ENCODE measurements around the gene HPSE2.

The HPSE2 gene

DNA sequence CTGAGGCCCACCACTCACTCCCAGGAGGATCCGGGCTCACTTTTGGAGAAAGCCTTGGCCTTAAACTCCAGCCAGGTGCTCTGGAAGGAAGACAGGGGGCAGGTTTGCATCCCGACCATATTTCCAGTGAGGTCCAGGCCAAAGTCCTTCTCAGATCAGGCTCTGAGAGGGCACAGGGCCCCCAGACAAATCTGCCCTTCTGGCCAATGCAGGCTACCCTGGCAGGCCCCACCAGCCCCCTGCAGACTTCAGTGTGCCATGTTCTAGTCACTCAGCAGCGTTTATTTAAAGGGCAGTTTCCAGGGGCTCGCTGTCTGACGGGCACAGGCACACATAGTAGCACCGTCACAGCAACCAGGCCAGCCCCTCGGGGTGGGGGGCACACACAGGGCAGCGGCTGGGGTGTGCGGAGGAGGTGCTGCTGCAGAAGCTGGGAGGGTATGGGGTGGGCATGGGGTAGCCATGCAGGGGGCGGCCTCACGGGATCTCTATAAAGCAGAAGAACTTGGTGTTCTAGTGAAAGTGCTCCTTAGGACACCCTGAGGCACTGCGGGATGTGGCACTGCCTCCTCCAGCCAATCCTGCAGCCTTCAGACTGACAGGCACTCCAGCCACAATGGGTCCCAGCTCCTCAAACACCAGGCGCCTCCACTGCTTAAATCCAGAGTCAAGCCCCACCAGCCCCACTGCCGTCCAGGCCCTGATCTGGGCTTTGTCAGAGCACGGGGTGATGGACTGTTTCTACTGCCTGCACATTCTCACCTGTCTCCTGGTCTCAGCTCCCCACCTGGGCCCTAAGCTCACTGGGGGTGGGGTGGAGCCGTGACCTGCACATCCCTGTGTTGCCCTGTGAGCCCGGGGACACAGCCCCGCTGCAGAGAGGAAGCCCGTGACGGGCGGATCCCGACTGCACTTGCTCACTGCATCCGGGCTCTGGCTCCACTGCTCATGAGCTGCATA, 811.1 kb downstream of the HPSE2 start:
- no peaks in the 10 kb centered on the region for H3K4me1 ChIP-seq (ENCODE audit: control insufficient read depth, insufficient read depth, low read length, poor library complexity, severe bottlenecking)
- WGBS, 2 experiments (ENCODE audit: insufficient coverage in 2 of 2) = 94 to 95% methylated on average over 17 to 23 of the region's 23 CpGs
- no peak overlapping the region for H3K27ac ChIP-seq (ENCODE audit: low read depth, low read length, severe bottlenecking)
- peaks cover 32% of the 10 kb centered on the region for H3K36me3 ChIP-seq (ENCODE audit: control insufficient read depth, insufficient read depth, low read length)
- H3K9me3 ChIP-seq (ENCODE audit: control insufficient read depth, low read length) = no peaks in the 10 kb centered on the region
- H3K4me3 ChIP-seq (ENCODE audit: extremely low read depth, insufficient read depth, low read length, poor library complexity, severe bottlenecking) = no peak overlapping the region

DNA sequence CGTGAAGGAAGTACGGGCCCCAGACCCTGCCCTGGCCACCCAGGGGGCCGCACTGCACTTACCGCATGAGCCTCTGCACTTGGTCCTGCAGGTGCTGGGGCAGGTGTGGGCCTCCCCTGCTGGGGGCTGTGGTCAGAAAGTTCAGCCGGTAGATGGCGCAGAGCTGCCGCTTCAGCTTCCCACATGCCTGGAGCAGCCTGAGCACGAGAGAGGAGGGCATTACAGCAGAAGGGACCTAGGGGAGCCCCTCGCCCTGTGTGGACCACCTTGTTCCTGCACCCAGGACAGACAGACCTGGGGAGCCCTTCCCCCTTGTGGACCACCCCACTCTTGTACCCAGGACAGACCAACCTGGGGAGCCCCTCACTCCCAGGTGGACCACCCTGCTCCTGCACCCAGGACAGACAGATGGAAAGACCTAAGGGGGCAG, 811.9 kb downstream of the HPSE2 start:
- Histone ChIP-seq H3K36me3 (ENCODE audit: control insufficient read depth, insufficient read depth, low read length) (peaks cover 29% of the 10 kb centered on the region), H3K27ac (ENCODE audit: low read depth, low read length, severe bottlenecking) (no peak overlapping the region), H3K9me3 (ENCODE audit: control insufficient read depth, low read length) (no peaks in the 10 kb centered on the region), H3K4me3 (ENCODE audit: extremely low read depth, insufficient read depth, low read length, poor library complexity, severe bottlenecking) (no peak overlapping the region), H3K4me1 (ENCODE audit: control insufficient read depth, insufficient read depth, low read length, poor library complexity, severe bottlenecking) (no peaks in the 10 kb centered on the region)
- WGBS, 2 experiments (ENCODE audit: insufficient coverage in 2 of 2) = 76 to 77% methylated on average over 9 of the region's 9 CpGs

DNA sequence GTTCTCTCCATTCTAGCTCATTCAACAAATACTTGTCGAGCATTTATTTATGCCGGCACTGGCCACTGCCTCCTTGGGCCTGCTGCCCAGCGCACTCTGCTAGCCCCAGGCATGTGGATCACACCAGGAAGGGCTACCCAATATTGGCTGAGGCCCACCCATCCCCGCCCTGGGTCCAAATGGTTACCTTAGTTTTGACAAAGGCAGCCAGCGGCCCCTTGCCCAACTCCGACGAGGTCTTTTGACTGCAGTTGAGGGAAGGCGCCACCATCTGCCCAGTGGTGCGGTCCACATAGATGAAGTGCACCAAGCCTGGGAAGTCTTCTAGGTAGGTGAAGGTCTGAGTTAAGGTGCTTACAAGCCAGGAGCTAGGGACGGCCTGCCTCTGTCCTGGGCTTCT, 813.5 kb downstream of the HPSE2 start:
- Histone ChIP-seq H3K4me3 (ENCODE audit: extremely low read depth, insufficient read depth, low read length, poor library complexity, severe bottlenecking) (no peak overlapping the region), H3K4me1 (ENCODE audit: control insufficient read depth, insufficient read depth, low read length, poor library complexity, severe bottlenecking) (no peaks in the 10 kb centered on the region), H3K36me3 (ENCODE audit: control insufficient read depth, insufficient read depth, low read length) (peaks cover 21% of the 10 kb centered on the region), H3K27ac (ENCODE audit: low read depth, low read length, severe bottlenecking) (no peak overlapping the region), H3K9me3 (ENCODE audit: control insufficient read depth, low read length) (no peaks in the 10 kb centered on the region)
- 94 to 96% methylated on average over 7 to 9 of the region's 10 CpGs for WGBS, 2 experiments (ENCODE audit: insufficient coverage in 2 of 2)

DNA sequence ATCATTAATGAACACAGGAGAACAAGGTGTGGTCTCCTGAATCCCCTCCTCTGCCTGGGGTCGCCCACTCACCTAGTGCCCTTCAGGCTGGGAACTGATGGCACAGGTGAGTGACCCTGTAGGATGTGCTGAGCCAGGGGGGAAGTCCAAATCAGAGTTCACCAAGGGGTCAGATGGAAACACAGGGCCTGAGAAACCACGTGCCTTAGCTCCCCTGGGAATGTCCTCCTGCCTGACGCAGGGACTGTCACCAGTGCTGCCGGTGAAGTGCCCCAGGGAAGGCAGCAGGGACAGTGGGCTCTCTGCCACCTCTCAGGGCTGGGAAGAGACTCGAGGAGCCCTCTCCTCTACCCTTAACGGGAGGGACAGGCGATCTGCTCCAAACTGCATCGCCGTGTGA, 814.9 kb downstream of the HPSE2 start:
- Histone ChIP-seq H3K9me3 (ENCODE audit: control insufficient read depth, low read length) (no peaks in the 10 kb centered on the region), H3K36me3 (ENCODE audit: control insufficient read depth, insufficient read depth, low read length) (peaks cover 22% of the 10 kb centered on the region), H3K27ac (ENCODE audit: low read depth, low read length, severe bottlenecking) (no peak overlapping the region), H3K4me1 (ENCODE audit: control insufficient read depth, insufficient read depth, low read length, poor library complexity, severe bottlenecking) (peaks cover 1% of the 10 kb centered on the region), H3K4me3 (ENCODE audit: extremely low read depth, insufficient read depth, low read length, poor library complexity, severe bottlenecking) (no peak overlapping the region)
- 95% methylated on average over 8 to 9 of the region's 9 CpGs for WGBS, 2 experiments (ENCODE audit: insufficient coverage in 2 of 2)

DNA sequence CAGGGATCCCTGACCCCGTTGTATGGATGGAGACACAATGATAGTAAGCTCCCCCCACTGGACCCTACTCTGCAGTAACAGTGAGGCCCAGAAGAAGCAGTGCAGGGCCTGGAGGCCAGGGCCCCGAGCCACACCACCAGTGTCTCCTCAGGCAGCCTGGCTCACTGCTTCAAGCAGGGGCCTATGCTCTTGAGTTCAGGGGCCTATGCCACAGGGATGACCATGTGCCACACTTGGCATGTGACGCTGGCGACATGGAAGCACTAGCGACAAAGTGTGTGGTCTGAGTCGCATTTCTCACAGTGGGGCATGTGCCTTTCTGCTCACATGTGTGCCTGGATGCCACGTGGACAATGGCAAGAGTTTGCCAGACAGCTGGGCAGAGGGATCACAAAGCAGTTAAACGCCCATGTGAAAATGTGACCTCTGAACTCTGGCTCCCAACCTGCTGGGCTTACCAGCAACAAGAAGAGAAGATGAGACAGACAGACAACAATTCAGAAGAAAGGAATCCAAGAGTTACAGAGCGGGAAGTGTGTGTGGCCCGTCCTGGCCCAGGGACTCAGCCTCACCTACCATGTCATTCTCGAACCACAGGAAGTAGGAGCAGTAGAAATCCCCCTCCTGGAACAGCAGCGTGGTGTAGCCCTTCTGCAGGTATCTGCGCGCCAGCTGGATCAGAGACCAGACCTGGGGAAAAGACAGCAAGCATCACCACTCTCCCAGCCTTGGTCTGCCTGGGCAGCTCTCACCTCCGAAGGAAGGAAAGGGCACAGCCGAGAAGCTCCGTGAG, 816.0 kb downstream of the HPSE2 start:
- Histone ChIP-seq H3K4me1 (ENCODE audit: control insufficient read depth, insufficient read depth, low read length, poor library complexity, severe bottlenecking) (peaks cover 8% of the 10 kb centered on the region), H3K27ac (ENCODE audit: low read depth, low read length, severe bottlenecking) (no peak overlapping the region), H3K9me3 (ENCODE audit: control insufficient read depth, low read length) (no peaks in the 10 kb centered on the region), H3K36me3 (ENCODE audit: control insufficient read depth, insufficient read depth, low read length) (peaks cover 22% of the 10 kb centered on the region), H3K4me3 (ENCODE audit: extremely low read depth, insufficient read depth, low read length, poor library complexity, severe bottlenecking) (no peak overlapping the region)
- 95 to 96% methylated on average over 15 to 16 of the region's 17 CpGs for WGBS, 2 experiments (ENCODE audit: insufficient coverage in 2 of 2)

DNA sequence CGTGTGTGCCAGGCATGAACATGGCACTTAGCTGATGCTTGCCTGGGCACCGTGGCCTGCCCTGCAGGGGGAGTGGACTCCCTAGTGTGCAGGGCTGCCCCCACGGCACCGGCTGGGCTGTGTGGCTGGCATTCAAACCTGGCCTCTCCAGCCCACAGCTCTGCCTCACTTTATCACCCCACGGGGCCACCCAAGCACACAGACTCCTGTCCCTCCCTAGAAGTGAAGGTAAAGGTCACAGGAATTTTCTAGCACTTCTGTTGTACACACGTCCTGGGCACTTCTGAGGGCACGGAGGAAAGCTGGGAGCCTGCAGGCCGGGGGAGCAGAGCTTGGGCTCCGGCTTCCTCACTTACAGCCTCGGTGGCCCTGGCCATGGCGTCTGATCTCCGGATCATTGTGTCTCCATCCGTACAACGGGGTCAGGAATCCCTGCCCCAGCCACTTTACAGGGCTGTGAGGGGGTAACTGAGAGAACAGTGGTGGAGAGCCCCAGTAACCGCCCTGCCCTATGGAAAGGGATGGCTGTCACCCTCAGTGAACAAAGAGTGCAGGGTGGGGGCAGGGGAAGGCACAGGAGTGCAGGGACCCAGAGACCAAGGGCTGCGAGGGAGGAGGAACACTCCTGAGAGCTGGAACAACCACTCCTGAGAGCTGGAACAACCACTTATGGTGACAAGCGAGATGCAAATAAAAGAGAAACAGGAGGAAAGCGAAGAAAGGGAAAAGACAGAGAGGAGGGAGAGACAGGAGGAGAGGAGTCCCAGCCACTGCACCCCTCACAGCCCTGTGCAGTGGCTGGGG, 816.8 kb downstream of the HPSE2 start:
- H3K4me1 ChIP-seq (ENCODE audit: control insufficient read depth, insufficient read depth, low read length, poor library complexity, severe bottlenecking) = peaks cover 15% of the 10 kb centered on the region
- 92 to 94% methylated on average over 14 to 18 of the region's 18 CpGs for WGBS, 2 experiments (ENCODE audit: insufficient coverage in 2 of 2)
- H3K4me3 ChIP-seq (ENCODE audit: extremely low read depth, insufficient read depth, low read length, poor library complexity, severe bottlenecking) = no peak overlapping the region
- no peak overlapping the region for H3K27ac ChIP-seq (ENCODE audit: low read depth, low read length, severe bottlenecking)
- peaks cover 22% of the 10 kb centered on the region for H3K36me3 ChIP-seq (ENCODE audit: control insufficient read depth, insufficient read depth, low read length)
- H3K9me3 ChIP-seq (ENCODE audit: control insufficient read depth, low read length) = no peaks in the 10 kb centered on the region

DNA sequence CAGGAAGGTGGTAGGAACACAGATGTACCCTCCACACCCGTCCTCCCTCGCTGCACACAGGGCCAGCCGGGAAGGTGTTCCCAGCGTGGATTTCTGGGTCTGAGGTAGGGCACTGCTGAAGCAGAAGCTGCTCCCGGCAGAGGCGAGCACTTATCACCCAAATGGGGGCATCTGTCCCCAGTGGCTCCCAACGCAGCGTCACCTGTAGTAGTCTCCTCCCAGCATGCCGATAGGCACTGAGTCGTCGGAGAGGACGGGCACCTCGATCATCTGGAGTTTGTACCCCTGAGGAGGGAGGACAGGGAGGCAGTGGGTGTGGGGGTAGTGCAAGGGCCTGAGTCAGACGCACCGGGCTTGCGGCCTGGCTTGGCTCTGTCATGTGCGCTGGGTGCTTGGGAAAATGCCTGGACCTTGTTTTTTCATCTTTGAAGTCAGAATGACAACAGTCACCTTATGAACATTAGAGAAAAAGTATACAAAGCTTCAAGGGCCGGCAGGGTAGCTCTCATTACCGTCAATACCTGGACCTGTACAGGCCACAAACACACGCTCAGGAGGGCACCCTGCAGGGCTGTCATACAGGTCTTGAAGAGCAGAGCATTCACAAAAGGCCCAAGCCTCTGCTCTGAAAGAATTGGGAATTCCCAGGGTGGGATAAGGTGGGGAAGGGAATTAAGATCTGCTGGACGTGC, 817.5 kb downstream of the HPSE2 start:
- Histone ChIP-seq H3K36me3 (ENCODE audit: control insufficient read depth, insufficient read depth, low read length) (peaks cover 18% of the 10 kb centered on the region), H3K4me1 (ENCODE audit: control insufficient read depth, insufficient read depth, low read length, poor library complexity, severe bottlenecking) (peaks cover 15% of the 10 kb centered on the region), H3K4me3 (ENCODE audit: extremely low read depth, insufficient read depth, low read length, poor library complexity, severe bottlenecking) (no peak overlapping the region), H3K9me3 (ENCODE audit: control insufficient read depth, low read length) (no peaks in the 10 kb centered on the region), H3K27ac (ENCODE audit: low read depth, low read length, severe bottlenecking) (no peak overlapping the region)
- WGBS, 2 experiments (ENCODE audit: insufficient coverage in 2 of 2) = 92 to 94% methylated on average over 19 to 21 of the region's 21 CpGs

DNA sequence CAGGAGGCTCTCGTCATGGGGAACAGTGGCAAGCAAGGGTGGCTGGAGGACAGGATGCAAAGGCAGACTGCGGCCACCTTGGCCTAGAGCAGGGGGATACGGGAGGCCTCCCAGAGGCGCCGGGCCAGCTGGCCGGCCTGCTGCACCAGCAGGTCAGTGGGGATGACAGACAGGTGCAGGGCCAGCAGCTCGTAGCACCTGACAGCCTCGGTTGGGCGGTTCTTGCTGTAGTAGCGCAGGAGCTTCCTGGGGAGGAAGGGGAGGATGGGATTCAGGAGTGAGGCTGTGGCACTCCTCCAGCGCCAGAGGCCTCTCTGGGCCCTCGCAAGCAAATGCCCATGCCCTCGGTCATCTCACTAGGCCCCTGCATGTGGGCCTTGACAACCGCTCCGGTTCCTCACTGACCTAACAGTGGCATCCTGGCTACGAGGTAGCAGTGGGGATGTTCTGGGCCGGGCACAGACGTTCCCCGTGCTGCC, 818.1 kb downstream of the HPSE2 start:
- Histone ChIP-seq H3K4me3 (ENCODE audit: extremely low read depth, insufficient read depth, low read length, poor library complexity, severe bottlenecking) (no peak overlapping the region), H3K4me1 (ENCODE audit: control insufficient read depth, insufficient read depth, low read length, poor library complexity, severe bottlenecking) (peaks cover 15% of the 10 kb centered on the region), H3K36me3 (ENCODE audit: control insufficient read depth, insufficient read depth, low read length) (peaks cover 15% of the 10 kb centered on the region), H3K9me3 (ENCODE audit: control insufficient read depth, low read length) (no peaks in the 10 kb centered on the region), H3K27ac (ENCODE audit: low read depth, low read length, severe bottlenecking) (no peak overlapping the region)
- WGBS, 2 experiments (ENCODE audit: insufficient coverage in 2 of 2) = 94% methylated on average over 16 to 17 of the region's 19 CpGs

DNA sequence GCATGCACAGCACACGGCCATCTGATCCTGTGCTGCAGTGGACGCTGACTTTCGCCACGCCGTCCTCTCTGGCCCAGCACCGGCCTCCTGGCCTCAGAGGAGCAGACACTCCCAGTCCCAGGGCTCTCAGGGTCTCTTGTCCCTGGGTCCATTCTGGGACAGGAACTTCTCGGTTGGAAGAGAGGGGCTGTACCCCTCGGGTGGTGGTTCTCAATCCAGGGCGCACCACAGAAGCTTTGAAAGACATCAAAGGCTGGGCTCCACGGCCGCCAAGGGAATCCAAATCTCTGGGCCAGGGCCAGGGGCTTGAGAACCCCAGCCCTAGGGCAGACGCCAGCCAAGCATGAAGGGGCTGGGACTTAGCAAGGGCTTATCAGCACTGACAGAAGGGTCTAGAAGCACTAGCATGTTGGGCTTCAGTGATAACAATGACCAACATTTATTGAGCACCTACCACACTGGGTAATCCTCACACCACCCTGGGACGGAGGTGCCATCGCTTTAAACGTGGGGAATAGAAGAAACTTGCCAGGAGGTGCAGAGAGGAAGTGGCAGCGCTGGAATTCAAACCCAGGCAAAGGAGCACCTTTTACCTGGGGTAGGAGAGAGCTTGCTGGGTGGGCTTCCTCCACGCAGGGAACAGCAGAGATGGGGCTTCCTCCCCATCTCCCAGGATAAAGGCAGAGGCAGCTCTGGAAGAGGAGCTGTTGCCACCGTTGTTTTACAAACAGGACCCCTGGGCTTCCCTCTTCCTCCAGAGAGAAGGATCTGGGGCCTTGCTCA, 818.9 kb downstream of the HPSE2 start:
- H3K4me1 ChIP-seq (ENCODE audit: control insufficient read depth, insufficient read depth, low read length, poor library complexity, severe bottlenecking) = peaks cover 15% of the 10 kb centered on the region
- H3K27ac ChIP-seq (ENCODE audit: low read depth, low read length, severe bottlenecking) = no peak overlapping the region
- no peak overlapping the region for H3K4me3 ChIP-seq (ENCODE audit: extremely low read depth, insufficient read depth, low read length, poor library complexity, severe bottlenecking)
- WGBS, 2 experiments (ENCODE audit: insufficient coverage in 2 of 2) = 90 to 93% methylated on average over 15 to 16 of the region's 18 CpGs
- H3K9me3 ChIP-seq (ENCODE audit: control insufficient read depth, low read length) = no peaks in the 10 kb centered on the region
- peaks cover 10% of the 10 kb centered on the region for H3K36me3 ChIP-seq (ENCODE audit: control insufficient read depth, insufficient read depth, low read length)

Data from mesodermal cell (in vitro differentiated cells).